GM21528 (cell line): ENCODE data around the gene SCCPDH.
"Not testable (repeated sequence)": the region's sequence is repeated elsewhere in the genome, so short reads cannot be mapped to it uniquely, and the experiment has no call there.

ENCODE experiments used
- ATAC-seq: cut with Tn5 transposase; IDR thresholded peaks from one replicate; pipeline ENCODE4 v1.9.1; 2021; ENCODE audit warnings: mild to moderate bottlenecking, moderate library complexity; ENCODE audit not compliant: unreplicated experiment, low FRiP score

The SCCPDH gene

DNA sequence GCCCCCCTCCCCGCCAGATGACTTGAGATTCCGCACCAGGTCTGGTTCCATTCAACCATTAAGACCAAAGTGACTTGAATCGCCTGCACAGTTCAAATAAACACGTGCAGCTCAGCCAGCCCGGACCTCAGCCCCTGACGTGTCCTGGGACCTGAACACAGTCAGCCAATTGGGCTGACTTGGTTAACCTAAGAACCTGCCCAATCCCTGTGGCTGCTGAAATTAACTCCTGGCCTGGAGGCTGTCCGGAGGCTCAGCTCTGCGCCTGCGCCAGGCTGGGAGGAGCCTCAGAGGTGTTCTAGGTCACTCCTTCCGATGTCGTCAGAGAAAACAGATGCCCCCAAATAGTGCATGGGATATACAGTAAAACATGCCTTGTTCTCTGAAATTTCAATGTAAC, 73.4 kb downstream of the SCCPDH start:
- no peak for ATAC-seq

DNA sequence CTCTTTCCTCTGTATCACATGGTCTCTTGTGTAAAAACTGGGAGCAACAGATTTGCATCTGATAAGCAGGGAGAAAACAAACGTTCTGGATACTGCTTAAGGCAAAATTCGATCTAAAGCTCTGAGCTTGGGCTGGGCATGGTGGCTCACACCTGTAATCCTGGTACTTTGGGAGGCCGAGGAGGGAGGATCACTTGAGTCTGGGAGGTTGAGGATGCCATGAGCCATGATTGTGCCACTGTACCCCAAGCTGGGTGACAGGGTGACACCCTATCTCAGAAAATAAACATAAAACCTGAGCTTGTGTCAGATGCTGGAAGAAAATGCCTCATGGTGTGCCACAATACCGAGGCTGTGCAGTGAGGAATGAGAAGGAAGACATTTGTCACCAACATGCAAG, 73.9 kb downstream of the SCCPDH start:
- no peak for ATAC-seq

DNA sequence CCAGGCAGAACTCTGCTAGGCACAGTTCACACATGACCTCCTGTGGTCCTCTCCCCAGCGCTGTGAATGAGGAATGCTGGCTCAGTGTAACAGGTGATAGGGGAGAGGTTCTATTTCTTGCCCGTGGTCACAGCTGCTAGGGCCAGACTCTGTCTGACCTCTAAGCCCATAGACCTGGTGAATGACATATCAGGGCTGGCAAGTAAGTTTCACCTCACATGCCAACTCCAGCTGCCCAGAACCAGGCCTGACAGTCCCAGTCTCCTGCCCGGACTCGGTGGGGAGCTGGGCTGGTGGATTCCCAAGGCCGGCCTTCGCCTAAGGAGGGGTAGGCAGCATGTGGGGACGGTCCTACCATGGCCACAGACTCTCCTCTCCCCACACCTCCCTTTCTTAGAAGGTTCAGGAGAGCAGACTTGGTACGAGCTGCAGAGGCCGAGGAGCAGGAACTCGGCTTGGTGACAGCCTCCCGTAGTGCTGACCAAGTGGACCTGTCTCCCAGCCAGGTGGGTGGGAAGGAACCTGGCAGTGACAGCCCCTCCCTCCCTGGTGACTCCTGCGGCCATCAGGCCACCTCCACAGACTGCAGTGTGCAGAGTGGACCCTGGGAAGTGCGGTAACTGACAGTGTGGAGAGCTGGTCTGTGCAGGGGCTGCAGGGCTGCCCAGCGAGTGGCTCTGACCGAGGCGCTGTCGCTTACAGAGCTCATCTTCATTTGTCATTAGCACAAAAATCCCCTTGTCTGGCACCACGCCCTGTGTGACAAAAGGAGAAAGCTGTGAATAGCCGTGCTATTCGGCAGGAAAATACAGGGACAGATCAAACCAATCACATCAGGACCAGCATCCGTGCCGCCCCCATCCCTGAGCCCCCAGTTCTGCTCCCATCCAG, 74.6 kb downstream of the SCCPDH start:
- no peak for ATAC-seq

DNA sequence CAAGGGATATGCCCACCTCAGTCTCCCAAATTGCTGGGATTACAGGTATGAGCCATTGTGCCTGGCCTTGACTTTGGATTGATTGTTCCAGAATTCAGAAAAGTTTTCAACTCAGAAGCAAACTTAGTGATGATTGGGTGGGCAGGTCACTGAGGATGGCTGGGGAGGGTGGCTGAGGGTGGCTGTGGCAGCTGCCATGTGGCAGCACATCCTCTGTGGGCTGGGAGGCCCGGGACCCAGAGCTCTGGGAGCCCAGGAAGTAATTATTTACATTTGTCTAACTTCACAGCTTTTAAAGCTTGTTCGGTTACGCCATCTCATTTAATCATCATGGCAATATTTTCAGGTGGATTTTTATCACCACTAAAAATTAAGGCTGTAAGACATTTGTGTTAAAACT, 76.1 kb downstream of the SCCPDH start:
- ATAC-seq = no peak

DNA sequence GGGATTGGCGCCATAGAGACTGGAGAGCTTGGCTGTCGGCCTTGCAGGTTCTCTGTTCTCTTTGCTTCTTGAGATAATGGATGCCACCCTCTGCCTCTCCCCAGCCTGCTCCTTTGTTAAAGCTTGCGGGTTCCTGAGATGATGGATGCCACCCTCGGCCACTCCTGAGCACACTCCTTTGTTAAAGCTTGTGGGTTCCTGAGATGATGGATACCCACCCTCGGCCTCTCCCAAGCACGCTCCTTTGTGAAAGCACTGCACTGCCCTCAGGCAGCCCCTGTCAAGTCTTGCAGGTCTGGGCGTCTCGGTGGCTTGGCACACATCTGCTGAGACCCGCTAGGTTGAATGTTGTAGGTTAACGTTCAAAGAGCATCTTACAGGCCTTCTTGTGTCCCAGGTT, 76.5 kb downstream of the SCCPDH start:
- ATAC-seq = no peak

DNA sequence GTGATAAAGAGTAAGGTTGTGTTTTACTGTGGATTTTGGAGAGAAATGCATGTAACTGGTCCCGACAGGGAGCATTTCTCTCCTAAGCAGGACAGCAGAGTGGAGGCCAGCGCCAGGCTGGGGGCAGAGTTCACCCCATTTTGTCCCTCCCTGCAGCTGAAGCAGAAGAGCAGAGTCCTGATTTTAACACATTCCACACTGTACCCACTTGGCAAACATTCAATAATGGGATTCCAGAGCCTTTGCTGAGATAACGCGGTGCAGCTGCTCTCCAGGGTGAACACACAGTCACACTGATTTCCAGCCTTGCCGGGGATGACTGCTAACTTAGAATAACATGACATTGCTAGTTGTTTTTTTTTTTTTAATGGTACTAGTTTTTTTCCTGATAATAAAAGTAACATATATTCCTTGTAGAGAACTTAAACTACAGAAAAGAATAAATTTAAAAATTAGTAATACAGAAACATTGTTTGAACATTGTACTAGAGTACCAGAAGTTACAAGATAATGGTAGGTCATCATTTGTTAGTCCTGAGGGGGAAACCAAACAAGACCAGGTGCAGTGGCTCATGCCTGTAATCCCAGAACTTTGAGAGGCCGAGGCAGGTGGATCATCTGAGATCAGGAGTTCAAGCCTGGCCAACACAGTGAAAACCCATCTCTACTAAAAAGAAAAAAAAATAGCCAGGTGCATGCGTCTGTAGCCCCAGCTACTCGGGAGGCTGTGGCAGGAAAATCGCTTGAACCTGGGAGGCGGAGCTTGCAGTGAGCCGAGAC, 77.2 kb downstream of the SCCPDH start:
- ATAC-seq = no peak

DNA sequence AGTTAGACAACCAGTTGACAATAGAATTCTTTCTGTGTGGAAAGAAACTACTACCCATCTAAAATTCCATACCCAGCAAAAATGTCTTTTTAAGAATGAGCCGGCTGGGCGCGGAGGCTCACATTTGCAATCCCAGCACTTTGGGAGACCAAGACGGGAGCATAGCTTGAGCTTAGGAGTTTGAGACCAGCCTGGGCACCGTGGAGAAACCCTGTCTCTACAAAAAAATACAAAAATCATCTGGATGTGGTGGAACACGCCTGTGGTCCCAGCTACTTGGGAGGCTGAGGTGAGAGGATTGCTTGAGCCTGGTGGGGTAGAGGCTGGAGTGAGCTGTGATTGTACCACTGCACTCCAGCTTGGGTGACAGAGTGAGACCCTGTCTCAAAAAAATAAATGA, 79.2 kb downstream of the SCCPDH start:
- ATAC-seq = no peak

DNA sequence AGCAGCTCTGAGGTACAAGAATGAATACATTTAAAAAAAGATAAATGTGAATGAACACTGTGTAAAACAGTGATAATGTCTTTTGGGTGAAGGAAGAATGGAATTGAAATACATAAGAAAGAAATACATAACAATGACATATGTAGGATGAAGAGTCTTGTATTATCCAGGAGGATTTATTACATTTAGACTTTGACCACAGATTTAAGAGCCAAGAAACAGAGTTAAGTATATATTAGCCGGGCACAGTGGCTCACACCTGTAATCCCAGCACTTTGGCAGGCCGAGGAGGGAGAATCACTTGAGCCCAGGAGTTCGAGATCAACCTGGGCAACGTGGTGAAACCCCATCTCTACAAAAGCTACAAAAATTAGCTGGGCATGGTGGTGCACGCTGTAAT, 79.7 kb downstream of the SCCPDH start:
- ATAC-seq = no peak

DNA sequence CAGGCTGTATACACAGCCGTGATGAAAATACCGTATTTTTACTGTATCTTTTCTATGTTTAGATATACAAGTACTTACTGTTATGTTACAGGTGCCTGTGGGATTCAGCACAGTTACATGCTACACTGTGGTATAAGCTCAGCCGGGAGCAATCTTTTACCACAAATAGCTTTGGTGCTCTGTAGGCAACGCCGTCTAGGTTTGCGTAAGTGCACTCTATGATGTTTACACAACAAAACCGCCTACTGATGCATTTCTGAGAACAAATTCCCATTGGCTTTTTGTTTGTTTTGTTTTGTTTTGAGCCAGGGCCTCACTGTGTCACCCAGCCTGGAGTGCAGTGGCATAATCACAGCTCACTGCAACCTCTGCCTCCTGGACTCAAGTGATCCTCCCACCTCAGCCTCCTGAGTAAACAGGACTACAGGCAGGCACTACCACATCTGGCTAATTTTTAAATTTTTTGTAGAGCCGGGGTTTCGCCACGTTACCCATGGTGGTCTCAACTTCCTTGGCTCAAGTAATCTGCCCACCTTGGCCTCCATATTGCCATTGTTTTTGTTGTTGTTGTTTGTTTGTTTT, 81.0 kb downstream of the SCCPDH start:
- no peak for ATAC-seq

DNA sequence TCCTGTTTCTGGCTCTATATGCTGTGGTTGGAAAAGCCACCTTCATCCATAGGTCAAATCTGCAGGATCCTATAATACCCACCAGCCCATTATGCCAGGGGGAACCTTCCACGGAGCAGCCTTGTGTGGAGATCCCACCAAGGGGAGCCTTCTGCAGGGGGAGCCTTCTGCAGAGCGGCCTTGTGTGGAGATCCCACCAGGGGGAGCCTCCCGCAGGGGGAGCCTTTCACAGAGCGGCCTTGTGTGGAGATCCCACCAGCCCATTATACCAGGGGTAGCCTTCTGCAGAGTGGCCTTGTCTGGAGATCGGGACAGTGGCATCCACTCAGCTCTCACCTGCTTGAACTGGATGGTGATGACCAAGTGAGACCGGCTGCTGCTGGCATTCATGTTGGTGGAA, 85.3 kb downstream of the SCCPDH start:
- ATAC-seq = no peak

DNA sequence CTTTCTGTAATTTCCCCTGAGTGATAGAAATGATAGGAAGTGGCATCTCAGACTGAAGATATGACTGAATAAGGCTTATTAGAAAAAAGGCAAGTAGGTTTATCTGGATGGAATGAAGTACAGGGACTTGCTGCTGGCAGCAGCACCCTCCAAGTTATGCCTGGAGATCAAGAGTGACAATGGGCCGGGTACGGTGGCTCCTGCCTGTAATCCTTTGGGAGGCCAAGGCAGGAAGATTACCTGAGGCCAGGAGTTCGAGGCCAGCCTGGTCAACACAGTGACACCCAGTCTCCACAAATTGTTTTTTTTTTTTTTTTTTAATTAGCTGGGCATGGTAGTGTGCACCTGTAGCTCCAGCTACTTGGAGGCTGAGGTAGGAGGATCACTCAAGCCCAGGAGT, 87.8 kb downstream of the SCCPDH start:
- ATAC-seq = no peak

DNA sequence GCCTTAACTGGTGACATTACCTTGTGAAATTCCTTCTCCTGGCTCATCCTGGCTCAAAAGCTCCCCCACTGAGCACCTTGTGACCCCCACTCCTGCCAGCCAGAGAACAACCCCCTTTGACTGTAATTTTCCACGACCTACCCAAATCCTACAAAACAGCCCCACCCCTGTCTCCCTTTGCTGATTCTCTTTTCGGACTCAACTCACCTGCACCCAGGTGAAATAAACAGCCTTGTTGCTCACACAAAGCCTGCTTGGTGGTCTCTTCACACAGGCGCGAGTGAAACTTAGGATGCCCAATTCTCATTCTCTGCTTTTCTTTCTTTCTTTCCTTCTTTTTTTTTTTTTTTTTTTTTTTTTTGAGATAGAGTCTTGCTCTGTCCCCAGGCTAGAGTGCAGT, 89.1 kb downstream of the SCCPDH start:
- ATAC-seq = not testable (repeated sequence)

DNA sequence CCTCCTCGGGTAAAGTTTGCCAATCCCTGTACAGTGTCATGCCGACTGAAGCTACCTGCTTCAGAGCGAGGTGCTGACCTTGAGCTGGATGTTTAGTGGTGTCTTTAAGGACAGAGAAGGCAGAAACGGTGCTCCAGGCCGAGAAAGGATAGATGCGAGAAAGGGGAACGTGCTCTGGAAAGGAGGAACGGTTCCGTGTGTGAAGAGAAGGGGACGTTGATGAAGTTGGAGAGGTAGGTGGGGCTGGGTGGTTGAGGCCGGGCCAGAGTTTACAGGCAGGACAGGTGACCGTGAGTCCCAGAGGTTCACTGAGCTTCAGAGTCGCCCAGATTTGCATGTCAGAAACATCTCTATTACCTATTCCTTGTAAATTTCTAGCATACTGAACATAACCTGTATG, 90.7 kb downstream of the SCCPDH start:
- no peak for ATAC-seq

DNA sequence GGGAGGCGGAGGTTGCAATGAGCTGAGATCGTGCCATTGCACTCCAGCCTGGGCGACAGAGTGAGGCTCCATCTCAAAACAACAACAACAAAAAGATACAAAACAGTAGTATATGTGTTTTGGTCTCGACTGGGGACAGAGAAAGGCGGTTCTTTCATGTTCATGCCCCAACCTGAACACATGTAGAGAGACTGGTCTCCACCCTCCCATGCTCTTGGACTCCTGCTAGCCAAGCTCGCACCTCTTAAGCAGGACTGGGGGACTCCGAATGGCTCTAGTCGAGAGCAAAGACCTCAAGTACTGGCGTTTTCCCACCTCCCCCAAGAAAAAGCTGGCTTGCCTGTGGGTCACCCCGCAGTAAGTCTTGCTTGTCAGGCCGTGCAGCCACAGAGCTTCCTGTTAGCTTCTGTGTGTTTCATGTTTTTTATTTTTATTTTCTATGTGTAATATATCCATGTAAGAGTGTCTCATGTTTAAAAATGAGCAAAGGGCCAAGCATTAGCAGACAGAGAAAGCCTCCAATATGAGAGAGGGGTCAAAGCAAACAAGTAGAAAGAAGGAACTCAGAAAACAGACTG, 91.6 kb downstream of the SCCPDH start:
- no peak for ATAC-seq
